Psoas muscle (tissue), 8 donors: Measurements from ENCODE around the gene NTN5. TPM values are rescaled to one million over a fixed set of nuclear protein-coding genes. Genes with fewer than 3 reads are reported as not detected.

Source experiments
- ATAC-seq, 4 donors: fragments of 200-7000 bp; cut with Tn5 transposase; one replicate each; pipeline ENCODE4 v1.9.1; 2020; ENCODE audit warnings: moderate library complexity in 3 of 4, mild to moderate bottlenecking in 2 of 4
- DNase-seq, 2 donors: peaks; one replicate each; pipeline ENCODE4 v3.0.0-alpha.2; 2020
- H3K27ac ChIP-seq: fragments of 200-600 bp; one replicate; pipeline ENCODE4 v1.8.0; 2022
- H3K27me3 ChIP-seq, 3 donors: fragments of 200-600 bp in 1 of 3; one replicate each; pipeline versions ENCODE4 v1.6.1 to v1.8.0; 2013 to 2022; ENCODE audit warnings: low read length in 2 of 3, mild to moderate bottlenecking in 2 of 3, moderate library complexity in 1 of 3; ENCODE audit not compliant: insufficient read depth in 3 of 3
- H3K36me3 ChIP-seq, 2 donors: fragments of 200-600 bp in 1 of 2; one replicate each; pipeline versions ENCODE4 v1.6.1 to v1.8.0; 2013 to 2022; ENCODE audit warnings: low read depth in 1 of 2, mild to moderate bottlenecking in 1 of 2, moderate library complexity in 1 of 2; ENCODE audit not compliant: insufficient read depth in 1 of 2
- H3K4me1 ChIP-seq: fragments of 200-600 bp; one replicate; pipeline ENCODE4 v1.8.0; 2022
- H3K4me3 ChIP-seq: fragments of 200-600 bp; one replicate; pipeline ENCODE4 v1.8.0; 2022; ENCODE audit warnings: mild to moderate bottlenecking
- H3K9me3 ChIP-seq: fragments of 200-600 bp; one replicate; pipeline ENCODE4 v1.8.0; 2022
- WGBS, 3 donors: extraction: QIAGEN DNeasy Blood & Tissue Kit; methylation state at CpG; one replicate each; pipeline versions ENCODE4 v1.1.6 to v1.1.7; 2013; 5-methylcytosine and 5-hydroxymethylcytosine counted together
- intact Hi-C, 2 donors: fragments of 100-400 bp; cut with DNase I; formaldehyde crosslinking; loops; one replicate each; pipeline versions ENCODE4 v1.11.0 to v1.14.2; 2022
- polyA plus RNA-seq, 3 donors: library from polyadenylated mRNA; stranded (reverse); fragments of 200-250 nt; gene quantifications; one replicate each; pipeline ENCODE4 v1.2.3, GENCODE V29; 2013
- total RNA-seq, 4 donors: library from RNA; stranded (reverse); fragmentation: NEBNext Ultra II Directional in 2 of 4; extraction: Animal tissue kit (Norgen Biotek cat#: 25700) in 2 of 4; gene quantifications; one replicate each; pipeline versions ENCODE4 v1.2.1 to v1.2.4, GENCODE V29; 2021 to 2023
- TF ChIP-seq, protein P1 (sequence below): fragments of 200-600 bp; IDR thresholded peaks from one replicate; pipeline ENCODE4 v1.8.0; 2022; ENCODE audit warnings: antibody characterized with exemption
- donor health status: healthy with polysubstance abuse.
- donor health status: DM: no; HTN: no; CAD: no; lungs with moderate emphysema.
- donor health status: Bipolar disorder and iron deficiency.
- donor health status: healthy.
- donor health status: DM: yes; HTN: yes; CAD: no.
- donor health status: DM: no; HTN: no; CAD: no.
- donor health status: DM: no; HTN: no; CAD: no.
- donor health status: DM: yes; HTN: yes; CAD: no.

The NTN5 gene
- total and polyA plus RNA-seq, 7 donors, result 0.04 to 0.21 TPM; not detected in 5

DNA sequence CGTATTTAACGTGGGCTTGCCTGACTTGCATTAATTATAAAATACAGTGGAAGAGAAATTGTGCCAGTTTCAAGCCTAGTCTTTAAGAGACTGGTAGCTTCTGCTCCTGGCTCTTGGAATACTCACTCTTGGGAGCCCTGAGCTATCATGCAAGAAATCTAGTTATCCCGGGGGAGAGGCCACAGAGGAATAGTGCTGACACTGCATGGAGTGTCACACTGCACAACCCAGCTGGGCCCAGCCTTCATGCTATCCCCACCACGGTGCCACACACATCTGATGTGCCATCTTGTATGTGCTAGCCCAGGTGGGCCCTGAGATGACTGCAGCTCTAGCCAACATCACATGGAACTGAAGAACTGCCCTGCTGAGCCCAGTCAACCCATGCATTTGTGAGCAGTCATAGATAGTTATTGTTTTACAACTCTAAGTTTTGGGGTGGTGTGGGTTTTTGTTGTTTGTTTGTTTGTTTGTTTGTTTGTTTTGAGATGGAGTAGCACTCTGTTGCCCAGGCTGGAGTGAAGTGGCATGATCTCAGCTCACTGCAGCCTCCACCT lies 38.4 kb upstream of the NTN5 start:
- no peak overlapping the region for H3K27ac ChIP-seq
- intact Hi-C loops, result loop anchor here in 1 of 2 donors (5.0 kb wide), 1 partner anchor 34 kb away; no protein-coding TSS in a partner anchor
- TF ChIP-seq, protein P1, sequence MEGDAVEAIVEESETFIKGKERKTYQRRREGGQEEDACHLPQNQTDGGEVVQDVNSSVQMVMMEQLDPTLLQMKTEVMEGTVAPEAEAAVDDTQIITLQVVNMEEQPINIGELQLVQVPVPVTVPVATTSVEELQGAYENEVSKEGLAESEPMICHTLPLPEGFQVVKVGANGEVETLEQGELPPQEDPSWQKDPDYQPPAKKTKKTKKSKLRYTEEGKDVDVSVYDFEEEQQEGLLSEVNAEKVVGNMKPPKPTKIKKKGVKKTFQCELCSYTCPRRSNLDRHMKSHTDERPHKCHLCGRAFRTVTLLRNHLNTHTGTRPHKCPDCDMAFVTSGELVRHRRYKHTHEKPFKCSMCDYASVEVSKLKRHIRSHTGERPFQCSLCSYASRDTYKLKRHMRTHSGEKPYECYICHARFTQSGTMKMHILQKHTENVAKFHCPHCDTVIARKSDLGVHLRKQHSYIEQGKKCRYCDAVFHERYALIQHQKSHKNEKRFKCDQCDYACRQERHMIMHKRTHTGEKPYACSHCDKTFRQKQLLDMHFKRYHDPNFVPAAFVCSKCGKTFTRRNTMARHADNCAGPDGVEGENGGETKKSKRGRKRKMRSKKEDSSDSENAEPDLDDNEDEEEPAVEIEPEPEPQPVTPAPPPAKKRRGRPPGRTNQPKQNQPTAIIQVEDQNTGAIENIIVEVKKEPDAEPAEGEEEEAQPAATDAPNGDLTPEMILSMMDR, result no peak

DNA sequence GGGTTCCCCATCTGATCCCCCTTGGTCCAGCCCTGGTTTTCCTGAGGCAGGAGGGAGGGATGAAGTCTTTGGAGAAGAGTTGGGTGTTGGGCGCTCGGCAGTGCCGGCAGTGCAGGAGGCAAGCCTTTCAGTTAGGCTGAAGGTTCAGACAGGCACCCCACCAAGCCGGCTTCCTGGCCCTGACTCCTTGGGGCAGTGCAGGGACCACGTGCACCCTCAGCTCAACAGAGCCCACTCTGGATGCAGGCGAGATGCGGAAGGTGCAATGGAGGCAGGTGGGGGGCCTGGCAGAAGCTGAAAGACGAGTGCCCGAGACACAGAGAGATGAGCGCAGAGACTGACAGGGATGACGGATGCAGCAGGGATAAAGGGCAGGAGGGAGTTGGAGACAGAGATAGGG lies 35.7 kb upstream of the NTN5 start:
- ATAC-seq, result peak in 1 of 4 donors; percentile 21

More for the DNA sequence above, 38.4 kb upstream of the NTN5 start:
- Histone ChIP-seq H3K4me3 (no peak overlapping the region), H3K9me3 (no peaks in the 10 kb centered on the region), H3K36me3 (peaks cover 0 to 17% of the 10 kb centered on the region in 2 donors), H3K4me1 (peaks cover 21% of the 10 kb centered on the region), H3K27me3 (no peaks in the 10 kb centered on the region)
- WGBS, 3 donors, result 51 to 65% (median 61%) methylated on average over 4 of the region's 4 CpGs
- DNase-seq (no peak), ATAC-seq (no peak)

DNA sequence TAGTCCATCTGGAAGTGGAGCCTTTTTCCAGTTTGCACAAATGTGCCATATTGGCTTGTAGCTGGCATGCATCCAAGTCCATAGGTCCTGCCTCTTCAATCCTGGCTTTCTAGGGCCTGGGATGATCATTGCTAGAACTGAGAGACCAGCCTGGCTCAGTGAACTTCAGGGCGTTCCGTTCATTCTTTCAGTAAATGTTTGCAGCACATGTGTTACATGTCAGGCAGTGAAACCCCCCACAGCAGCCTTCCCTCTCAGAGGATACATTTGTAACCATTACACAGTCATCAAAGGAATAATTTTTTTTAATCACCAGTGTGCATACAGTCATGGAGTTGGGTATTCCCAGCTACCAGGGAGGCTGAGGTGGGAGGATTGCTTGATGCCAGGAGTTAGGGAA lies 32.6 kb upstream of the NTN5 start:
- WGBS, 3 donors, result 47 to 60% (median 47%) methylated on average over 2 of the region's 2 CpGs
- no peaks in the 10 kb centered on the region for H3K4me1 ChIP-seq
- intact Hi-C loops, result loop anchor here in 1 of 2 donors (5.0 kb wide), 1 partner anchor 53 kb away; no protein-coding TSS in a partner anchor
- no peaks in the 10 kb centered on the region for H3K27me3 ChIP-seq
- no peaks in the 10 kb centered on the region for H3K9me3 ChIP-seq
- ATAC-seq (no peak), DNase-seq (no peak)
- H3K36me3 ChIP-seq, result no peaks in the 10 kb centered on the region
- no peak overlapping the region for H3K27ac ChIP-seq
- H3K4me3 ChIP-seq, result no peak overlapping the region
- TF ChIP-seq, protein P1, result no peak

More for the DNA sequence above, 35.7 kb upstream of the NTN5 start:
- intact Hi-C loops, result loop anchor here in 1 of 2 donors (5.0 kb wide), 1 partner anchor 56 kb away; no protein-coding TSS in a partner anchor
- H3K9me3 ChIP-seq, result no peaks in the 10 kb centered on the region
- H3K27me3 ChIP-seq, result no peaks in the 10 kb centered on the region
- no peak overlapping the region for H3K27ac ChIP-seq
- DNase-seq, result no peak
- peaks cover 5% of the 10 kb centered on the region for H3K4me1 ChIP-seq
- TF ChIP-seq, protein P1, result no peak
- 34 to 46% (median 45%) methylated on average over 11 of the region's 11 CpGs for WGBS, 3 donors
- no peak overlapping the region for H3K4me3 ChIP-seq
- H3K36me3 ChIP-seq, result peaks cover 0 to 14% of the 10 kb centered on the region in 2 donors

DNA sequence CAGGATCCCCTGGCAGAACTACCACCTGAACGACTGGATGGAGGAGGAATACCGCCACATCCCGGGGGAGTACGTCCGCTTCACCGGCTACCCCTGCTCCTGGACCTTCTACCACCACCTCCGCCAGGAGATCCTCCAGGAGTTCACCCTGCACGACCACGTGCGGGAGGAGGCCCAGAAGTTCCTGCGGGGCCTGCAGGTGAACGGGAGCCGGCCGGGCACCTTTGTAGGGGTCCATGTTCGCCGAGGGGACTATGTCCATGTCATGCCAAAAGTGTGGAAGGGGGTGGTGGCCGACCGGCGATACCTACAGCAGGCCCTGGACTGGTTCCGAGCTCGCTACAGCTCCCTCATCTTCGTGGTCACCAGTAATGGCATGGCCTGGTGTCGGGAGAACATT lies 30.5 kb upstream of the NTN5 start:
- H3K9me3 ChIP-seq, result no peaks in the 10 kb centered on the region
- no peaks in the 10 kb centered on the region for H3K36me3 ChIP-seq
- 94 to 96% (median 96%) methylated on average over 22 to 23 of the region's 23 CpGs for WGBS, 3 donors
- no peak overlapping the region for H3K27ac ChIP-seq
- DNase-seq (no peak), ATAC-seq (no peak)
- intact Hi-C loops, result no loop called here
- H3K4me3 ChIP-seq, result no peak overlapping the region
- H3K27me3 ChIP-seq, result no peaks in the 10 kb centered on the region
- TF ChIP-seq, protein P1, result no peak
- no peaks in the 10 kb centered on the region for H3K4me1 ChIP-seq

DNA sequence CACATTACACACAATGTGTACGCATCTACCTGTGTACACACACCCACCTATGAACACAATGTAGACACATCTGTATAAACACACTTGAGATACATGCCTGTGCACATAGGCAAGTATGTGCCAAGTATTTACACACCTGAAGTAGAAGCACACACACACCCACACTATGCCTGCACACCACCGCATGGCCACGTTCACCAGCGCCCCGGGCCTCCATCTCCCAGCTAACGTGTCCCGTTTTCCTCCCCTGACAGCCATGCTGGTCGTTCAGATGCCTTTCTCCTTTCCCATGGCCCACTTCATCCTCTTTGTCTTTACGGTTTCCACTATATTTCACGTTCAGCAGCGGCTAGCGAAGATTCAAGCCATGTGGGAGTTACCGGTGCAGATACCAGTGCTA lies 29.9 kb upstream of the NTN5 start:
- WGBS, 3 donors, result 91 to 93% (median 91%) methylated on average over 13 of the region's 13 CpGs
- peaks cover 0 to 1% (median 0%) of the 10 kb centered on the region in 3 donors for H3K27me3 ChIP-seq
- H3K4me3 ChIP-seq, result no peak overlapping the region
- H3K27ac ChIP-seq, result no peak overlapping the region
- intact Hi-C loops, result no loop called here
- no peaks in the 10 kb centered on the region for H3K9me3 ChIP-seq
- no peak for DNase-seq
- no peaks in the 10 kb centered on the region for H3K4me1 ChIP-seq
- TF ChIP-seq, protein P1, result no peak
- ATAC-seq, result no peak
- H3K36me3 ChIP-seq, result no peaks in the 10 kb centered on the region
